Stimulated activated CD8-positive, alpha-beta memory T cell treated with anti-CD3 and anti-CD28 coated beads, Interleukin-7, amount 100 ng/mL, for 1 hour (primary cell): Measurements from ENCODE around the gene L2HGDH.

ENCODE experiments used
- DNase-seq, 2 donors: peaks; one replicate each; pipeline ENCODE4 v3.0.0-alpha.2; 2020; ENCODE audit warnings: low read depth in 2 of 2

The L2HGDH gene

DNA sequence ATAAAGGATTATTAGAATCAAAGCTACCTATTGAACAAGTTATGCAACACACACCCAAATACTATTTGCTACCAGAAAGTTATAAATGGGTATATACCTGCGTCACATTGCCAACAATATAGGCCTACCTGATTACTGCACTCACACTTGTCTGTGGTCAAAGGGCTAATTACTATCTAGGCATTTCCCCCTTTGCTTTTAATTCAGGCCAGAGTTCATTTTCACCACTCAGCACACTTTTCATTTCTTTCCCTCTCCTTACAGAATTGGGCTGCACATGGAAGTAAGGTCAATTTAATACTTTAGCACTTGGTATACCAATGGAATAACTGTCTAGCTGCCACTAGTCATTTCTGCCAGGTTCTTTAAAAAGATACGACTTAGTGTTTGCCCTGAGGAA, 82.3 kb downstream of the L2HGDH start:
- no peak for DNase-seq

GRCh38 chr14:50228313-50228712, 83.7 kb downstream of the L2HGDH start:
- no peak for DNase-seq

GRCh38 chr14:50225974-50226297, 86.1 kb downstream of the L2HGDH start:
- no peak for DNase-seq

- DNase-seq = no peak
These were observed 86.7 kb downstream of the L2HGDH start for GRCh38 chr14:50225067-50225973.

DNA sequence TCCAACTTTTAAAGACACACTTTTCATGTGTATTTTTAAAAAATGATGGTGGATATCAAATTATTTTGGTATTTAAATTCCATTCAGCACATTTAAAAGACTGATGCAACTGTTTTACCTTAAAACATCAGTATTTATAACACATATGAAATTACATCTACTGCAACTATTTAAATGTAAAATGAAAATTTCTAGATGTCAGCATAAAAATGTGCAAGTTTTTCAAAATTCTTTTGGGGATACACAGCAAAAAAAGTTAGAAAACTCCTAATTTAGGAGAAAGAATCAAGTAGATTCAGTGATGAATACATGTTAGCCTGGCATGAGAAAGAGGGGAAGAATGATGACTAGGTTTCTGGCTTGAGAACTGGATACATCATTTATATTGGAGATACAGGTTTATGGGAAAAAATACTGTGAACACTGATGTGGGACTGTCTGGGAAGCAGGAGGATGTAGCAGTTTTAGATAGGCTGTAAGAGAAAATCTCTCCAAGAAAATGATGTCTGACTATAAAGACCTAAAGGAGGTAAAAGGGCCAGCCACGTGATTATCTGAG, 89.9 kb downstream of the L2HGDH start:
- DNase-seq = no peak

DNA sequence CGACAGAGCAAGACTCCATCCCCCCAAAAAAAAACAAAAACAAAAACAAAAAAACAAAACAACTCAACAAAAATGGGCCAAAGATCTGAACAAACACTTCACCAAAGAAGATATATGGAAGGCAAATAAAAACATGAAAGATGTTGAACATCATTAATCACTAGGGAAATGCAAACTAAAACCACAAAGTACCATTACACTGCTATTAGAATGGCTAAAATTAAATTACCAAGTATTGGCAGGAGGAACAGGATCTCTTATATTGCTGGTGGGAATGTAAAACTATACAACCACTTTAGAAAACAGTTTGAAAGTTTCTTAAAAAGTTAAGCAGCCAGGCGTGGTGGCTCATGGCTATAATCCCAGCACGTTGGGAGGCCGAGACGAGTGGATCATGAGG, 93.5 kb downstream of the L2HGDH start:
- DNase-seq = no peak

GRCh38 chr14:50215416-50215815, 96.6 kb downstream of the L2HGDH start:
- DNase-seq = no peak

- DNase-seq = no peak
These were observed 98.2 kb downstream of the L2HGDH start for GRCh38 chr14:50213795-50214194.

DNA sequence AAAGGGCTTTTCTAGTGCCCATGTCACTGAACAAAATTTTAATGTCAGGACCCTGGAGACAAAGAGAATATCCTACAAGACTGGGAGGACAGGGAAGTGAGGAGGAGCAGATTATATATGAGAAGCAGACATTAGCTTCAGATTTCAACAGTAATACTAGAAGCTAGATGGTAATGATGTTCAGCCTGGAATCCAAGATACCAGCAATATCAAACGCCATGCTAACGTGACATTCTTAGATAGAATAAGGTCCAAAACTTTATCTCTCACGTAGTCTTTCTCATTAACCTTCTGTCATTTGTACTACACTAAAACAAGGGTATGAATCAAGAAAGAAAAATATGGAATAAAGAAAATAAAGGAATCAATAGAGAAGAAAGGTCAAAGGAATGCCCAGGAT, 99.3 kb downstream of the L2HGDH start:
- DNase-seq = no peak

DNA sequence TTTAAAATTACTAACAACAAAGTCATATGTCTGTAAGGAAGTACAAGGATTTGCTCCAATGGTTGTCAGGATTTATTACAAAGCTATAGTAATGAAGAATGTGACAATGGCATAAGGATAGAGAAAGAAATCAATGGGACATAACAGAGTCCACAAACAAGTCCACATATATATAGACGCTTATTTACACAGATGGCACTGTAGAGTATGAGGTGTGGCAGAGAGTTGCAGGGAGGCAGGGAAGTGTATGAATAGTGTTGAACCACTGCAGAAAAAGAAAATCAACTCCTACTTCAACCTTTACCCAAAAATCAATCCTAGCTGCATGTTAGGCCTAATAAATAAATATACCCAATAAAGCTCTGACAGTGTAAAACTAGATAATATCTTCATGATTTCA, 102.0 kb downstream of the L2HGDH start:
- no peak for DNase-seq

- DNase-seq = no peak
These were observed 113.5 kb downstream of the L2HGDH start for GRCh38 chr14:50198499-50198898.

DNA sequence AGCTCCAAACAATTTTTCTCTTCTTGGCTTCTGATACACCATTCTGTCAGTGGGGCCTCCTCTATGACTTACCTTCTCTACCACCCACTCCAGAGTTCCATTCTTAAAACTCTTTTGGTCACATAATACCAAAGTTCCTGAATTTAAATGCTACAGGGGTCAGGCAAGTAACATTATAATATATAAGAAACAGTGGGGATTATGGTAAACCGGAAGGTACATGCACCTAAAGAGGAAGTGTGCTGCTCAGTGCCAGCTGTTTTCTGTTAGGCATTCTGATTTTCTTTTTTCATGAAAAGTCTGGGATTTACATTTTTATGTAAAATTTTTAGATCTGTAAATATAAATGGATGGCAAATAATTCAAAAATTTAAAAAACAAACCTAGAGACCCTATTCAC, 120.5 kb downstream of the L2HGDH start:
- no peak for DNase-seq
